Left kidney (tissue), 2 donors: ENCODE data around the gene PAX6. TPM values are rescaled to one million over a fixed set of nuclear protein-coding genes. Genes with fewer than 3 reads are reported as not detected.

Source experiments
- DNase-seq: peaks from one replicate; pipeline ENCODE4 v3.0.0-alpha.2; 2013
- polyA plus RNA-seq: library from polyadenylated mRNA; unstranded; fragments of 120-200 nt; gene quantifications from one replicate; pipeline ENCODE4 v1.2.1, GENCODE V29; 2013; ENCODE audit not compliant: insufficient read length

Gene PAX6
- polyA plus RNA-seq, 1 donor, result 0.15 TPM

- no peak for DNase-seq
Observed at GRCh38 chr11:31822175-31822926, 11.2 kb upstream of the PAX6 start.

GRCh38 chr11:31821766-31822165 is 10.6 kb upstream of the PAX6 start:
- DNase-seq, result no peak

- no peak for DNase-seq
Observed at GRCh38 chr11:31821235-31821764, 10.2 kb upstream of the PAX6 start.

- no peak for DNase-seq
Observed at GRCh38 chr11:31820438-31820818, 9.3 kb upstream of the PAX6 start.

GRCh38 chr11:31819621-31820437 is 8.7 kb upstream of the PAX6 start:
- no peak for DNase-seq

- no peak for DNase-seq
Observed at GRCh38 chr11:31818874-31819331, 7.8 kb upstream of the PAX6 start.

GRCh38 chr11:31818425-31818755 is 7.3 kb upstream of the PAX6 start:
- no peak for DNase-seq

GRCh38 chr11:31817621-31818424 is 6.7 kb upstream of the PAX6 start:
- no peak for DNase-seq

GRCh38 chr11:31817054-31817620 is 6.0 kb upstream of the PAX6 start:
- no peak for DNase-seq

- no peak for DNase-seq
Observed at GRCh38 chr11:31816468-31817053, 5.4 kb upstream of the PAX6 start.

- DNase-seq, result no peak
Observed at GRCh38 chr11:31815711-31816467, 4.8 kb upstream of the PAX6 start.

GRCh38 chr11:31814176-31814868 is 3.2 kb upstream of the PAX6 start:
- no peak for DNase-seq

GRCh38 chr11:31813391-31814175 is 2.5 kb upstream of the PAX6 start:
- DNase-seq, result no peak

GRCh38 chr11:31812383-31813381 is 1.6 kb upstream of the PAX6 start:
- no peak for DNase-seq

GRCh38 chr11:31809857-31810778 is 1.0 kb downstream of the PAX6 start:
- no peak for DNase-seq

- DNase-seq, result no peak
Observed at GRCh38 chr11:31809541-31809856, 1.6 kb downstream of the PAX6 start.
